Measurements from ENCODE around the gene PRR20D. TPM values are rescaled to one million over a fixed set of nuclear protein-coding genes. Genes with fewer than 3 reads are reported as not detected.
"Not testable (repeated sequence)": the region's sequence is repeated elsewhere in the genome, so short reads cannot be mapped to it uniquely, and the experiment has no call there.

The PRR20D gene
- total RNA-seq: not detected

DNA sequence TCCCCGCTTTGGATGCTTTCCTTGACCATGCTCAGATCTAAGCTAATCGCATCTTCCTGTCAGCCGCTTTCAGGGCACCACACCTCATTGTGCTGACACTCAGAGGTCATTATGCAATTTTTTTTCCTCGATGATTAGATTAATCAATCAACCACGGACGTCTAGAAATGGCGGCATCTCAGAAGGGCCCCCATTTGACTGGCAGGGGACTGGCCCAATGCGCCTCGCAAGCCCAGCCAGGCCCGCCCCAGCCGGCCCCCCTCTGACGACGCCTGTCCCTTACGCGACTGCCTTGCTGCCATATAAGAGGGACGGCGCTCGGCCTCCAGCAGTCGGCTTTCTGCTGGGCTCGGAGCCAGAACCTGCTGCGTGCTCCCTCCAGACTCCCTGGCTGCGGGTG, at the start of gene PRR20D:
TSS of gene PRR20D (plus strand) at position 301 of the 400 bp plus-strand sequence. CDS start 387 bp downstream, outside the sequence.
- not testable (repeated sequence) for DNase-seq (ENCODE audit: low read depth in 2 of 3, low spot score in 2 of 3)

DNA sequence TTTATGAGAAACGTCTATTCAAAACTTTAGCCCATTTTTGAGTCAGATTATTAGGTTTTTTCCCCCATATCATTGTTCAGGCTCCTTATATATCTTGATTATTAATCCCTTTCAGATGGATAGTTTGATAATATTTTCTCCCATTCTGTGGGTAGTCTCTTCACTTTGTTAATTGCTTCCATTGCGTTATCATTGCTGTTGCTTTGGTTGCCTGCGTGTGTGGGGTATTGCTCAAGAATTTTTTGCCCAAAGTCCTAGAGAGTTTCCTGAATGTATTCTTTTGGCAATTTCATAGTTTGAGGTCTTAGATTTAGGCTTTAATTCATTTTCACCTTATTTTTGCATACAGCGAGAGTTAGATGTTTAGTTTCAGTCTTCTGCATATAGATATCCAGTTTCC, 45.5 kb upstream of the PRR20D start:
- DNase-seq (ENCODE audit: low read depth in 2 of 3, low spot score in 2 of 3): no peak

DNA sequence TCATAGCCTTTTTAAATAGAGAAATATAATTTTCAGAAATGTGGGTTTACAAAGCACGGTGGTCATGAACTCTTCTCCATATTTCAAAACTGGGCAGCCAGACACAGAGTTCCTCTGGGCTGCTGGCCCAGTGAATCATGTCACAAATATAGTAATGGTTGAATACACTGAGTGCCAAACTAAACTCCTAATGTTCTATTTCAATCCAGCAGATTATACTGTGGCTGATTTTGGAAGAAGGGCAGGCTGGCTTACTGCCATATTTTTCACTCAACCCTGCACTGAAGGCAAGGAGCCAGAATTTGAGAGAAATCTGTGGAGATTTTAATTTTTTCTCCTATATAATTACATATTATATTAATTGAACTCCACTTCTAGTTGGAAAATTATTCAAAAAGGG, 36.8 kb upstream of the PRR20D start:
- DNase-seq (ENCODE audit: low read depth in 2 of 3, low spot score in 2 of 3): no peak

DNA sequence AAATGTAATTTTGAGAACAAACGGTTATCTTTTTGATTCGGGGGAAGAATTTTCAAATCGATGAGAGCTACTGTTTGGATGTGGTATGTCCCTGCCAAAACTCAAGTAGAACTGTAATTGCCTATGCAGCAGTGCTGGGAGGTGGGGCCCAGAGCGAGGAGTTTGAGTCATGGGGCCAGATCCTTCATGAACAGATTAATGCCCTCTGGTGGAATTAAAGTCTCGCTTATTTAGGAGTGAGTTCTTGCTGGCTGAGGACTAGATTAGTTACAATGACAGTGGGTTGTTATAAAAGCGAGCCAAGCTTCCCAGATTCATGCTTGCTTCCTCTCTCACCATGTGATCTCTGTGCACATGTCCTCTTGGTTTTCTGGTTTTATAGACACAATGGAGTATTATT, 31.5 kb upstream of the PRR20D start:
- no peak for DNase-seq (ENCODE audit: low read depth in 2 of 3, low spot score in 2 of 3)

DNA sequence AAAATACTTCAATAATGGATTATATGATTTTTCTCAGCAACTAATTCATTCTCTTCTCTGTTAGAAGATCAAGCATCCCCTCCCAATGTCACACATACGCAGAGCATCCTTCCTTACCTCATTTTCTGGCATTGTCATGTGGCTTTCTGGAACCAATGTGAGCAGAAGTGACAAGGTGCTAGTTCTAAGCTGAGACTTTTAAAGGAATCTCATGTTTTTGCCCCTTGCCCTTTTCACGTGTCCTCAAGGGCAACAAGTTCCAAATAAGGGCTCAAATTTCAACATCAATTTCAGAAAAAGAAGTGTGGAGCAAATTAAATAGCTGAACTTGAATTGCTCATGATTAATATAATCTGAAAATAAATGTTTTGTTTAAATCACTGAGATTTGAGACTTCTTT, 24.3 kb upstream of the PRR20D start:
- DNase-seq (ENCODE audit: low read depth in 2 of 3, low spot score in 2 of 3): no peak

DNA sequence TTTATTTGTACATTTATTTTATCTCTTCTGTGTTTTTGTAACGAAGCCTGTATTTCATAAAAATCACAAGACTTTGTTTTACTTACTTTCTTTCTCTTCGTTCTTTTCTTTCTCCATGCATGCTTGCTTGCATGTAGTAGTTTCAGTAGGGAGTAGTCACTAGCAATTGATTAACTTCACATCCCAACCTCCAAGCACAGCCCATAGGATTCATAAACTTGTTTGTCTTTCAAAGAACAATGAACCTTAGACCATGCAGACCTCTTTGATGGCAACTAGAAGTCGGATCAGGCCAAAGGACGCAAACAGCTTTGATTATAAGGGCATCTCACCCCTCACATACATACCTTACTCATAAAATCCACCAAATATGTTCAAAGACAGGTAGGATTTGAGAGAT, 22.8 kb upstream of the PRR20D start:
- DNase-seq (ENCODE audit: low read depth in 2 of 3, low spot score in 2 of 3): no peak

DNA sequence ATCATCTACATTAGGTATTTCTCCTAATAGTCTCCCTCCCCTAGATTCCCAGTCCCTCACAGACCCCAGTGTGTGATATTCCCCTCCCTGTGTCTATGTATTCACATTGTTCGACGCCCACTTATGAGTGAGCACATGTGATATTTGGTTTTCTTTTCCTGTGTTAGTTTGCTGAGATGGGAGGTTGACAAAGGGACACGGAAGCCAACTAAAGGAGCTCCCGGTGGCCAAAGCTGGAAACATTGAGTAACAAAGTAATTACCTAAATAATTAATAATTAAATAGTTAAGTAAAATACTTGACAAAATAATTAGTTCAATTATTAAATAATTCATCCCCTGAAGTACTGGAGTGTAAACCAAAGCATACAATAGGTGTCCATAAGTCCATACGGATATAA, 21.4 kb upstream of the PRR20D start:
- no peak for DNase-seq (ENCODE audit: low read depth in 2 of 3, low spot score in 2 of 3)

DNA sequence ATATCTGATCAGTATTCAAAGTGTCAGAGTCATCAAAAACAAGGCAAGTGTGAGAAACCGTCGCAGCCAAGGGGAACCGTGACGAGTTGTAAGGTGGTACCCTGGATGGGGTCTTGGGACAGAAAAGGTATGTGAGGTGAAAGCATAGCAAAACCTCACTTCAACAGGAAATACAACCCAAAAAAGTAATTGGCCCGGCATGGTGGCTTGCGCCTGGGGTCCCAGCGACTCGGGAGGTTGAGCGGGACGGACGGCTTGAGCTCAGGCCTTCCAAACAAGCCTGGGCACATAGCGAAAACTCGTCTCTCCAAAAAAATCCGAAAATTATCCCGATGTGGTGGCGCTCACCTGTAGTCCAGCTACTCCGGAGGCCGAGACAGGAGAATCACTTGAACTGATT, 20.7 kb upstream of the PRR20D start:
- not testable (repeated sequence) for DNase-seq (ENCODE audit: low read depth in 2 of 3, low spot score in 2 of 3)

DNA sequence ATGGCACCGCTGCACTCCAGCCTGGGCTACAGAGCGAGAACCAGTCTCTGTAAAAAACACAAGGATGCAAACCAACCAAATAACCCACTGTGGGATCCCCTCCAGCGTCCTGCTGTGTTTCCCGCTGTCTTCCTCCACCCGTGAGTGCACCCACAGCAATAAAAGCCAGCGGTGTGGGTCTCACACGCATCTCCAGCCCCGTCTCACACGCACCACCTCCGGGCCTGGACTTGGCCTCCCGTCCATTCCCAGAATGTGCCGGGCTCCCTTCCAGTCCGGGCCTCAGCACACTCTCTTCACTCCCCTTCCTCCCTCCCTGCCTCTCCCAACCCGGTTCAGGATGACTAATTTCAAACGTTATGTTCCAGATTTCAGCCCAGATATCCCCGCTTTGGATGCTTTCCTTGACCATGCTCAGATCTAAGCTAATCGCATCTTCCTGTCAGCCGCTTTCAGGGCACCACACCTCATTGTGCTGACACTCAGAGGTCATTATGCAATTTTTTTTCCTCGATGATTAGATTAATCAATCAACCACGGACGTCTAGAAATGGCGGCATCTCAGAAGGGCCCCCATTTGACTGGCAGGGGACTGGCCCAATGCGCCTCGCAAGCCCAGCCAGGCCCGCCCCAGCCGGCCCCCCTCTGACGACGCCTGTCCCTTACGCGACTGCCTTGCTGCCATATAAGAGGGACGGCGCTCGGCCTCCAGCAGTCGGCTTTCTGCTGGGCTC, 20.0 kb upstream of the PRR20D start, which contains the start of gene PRR20A:
TSS of gene PRR20A (plus strand) at position 684 of the 734 bp plus-strand sequence. CDS start 387 bp downstream, outside the sequence.
- not testable (repeated sequence) for DNase-seq (ENCODE audit: low read depth in 2 of 3, low spot score in 2 of 3)

DNA sequence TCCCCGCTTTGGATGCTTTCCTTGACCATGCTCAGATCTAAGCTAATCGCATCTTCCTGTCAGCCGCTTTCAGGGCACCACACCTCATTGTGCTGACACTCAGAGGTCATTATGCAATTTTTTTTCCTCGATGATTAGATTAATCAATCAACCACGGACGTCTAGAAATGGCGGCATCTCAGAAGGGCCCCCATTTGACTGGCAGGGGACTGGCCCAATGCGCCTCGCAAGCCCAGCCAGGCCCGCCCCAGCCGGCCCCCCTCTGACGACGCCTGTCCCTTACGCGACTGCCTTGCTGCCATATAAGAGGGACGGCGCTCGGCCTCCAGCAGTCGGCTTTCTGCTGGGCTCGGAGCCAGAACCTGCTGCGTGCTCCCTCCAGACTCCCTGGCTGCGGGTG, 13.2 kb upstream of the PRR20D start, which contains the start of gene PRR20B:
TSS of gene PRR20B (plus strand) at position 301 of the 400 bp plus-strand sequence. CDS start 387 bp downstream, outside the sequence.
- not testable (repeated sequence) for DNase-seq (ENCODE audit: low read depth in 2 of 3, low spot score in 2 of 3)

DNA sequence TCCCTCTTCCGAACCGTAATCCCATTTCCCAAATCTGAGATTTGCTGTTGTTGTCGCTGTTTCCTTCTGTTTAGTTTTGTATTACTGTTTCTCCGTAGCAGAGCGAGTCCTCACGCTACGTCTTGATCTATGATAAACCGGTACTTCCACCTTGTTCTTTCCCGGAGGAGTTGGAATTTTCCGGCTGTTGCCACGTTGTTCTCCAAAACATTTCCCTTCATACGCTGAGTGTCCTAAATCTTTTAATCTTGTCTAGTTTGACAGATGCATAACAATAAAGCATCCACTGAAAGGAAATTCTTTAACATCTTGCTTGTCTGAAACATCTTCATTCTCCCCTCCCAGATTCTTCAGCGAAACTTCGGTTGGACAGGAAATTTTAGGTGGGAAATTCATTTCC, 12.3 kb upstream of the PRR20D start:
- DNase-seq (ENCODE audit: low read depth in 2 of 3, low spot score in 2 of 3): not testable (repeated sequence)

DNA sequence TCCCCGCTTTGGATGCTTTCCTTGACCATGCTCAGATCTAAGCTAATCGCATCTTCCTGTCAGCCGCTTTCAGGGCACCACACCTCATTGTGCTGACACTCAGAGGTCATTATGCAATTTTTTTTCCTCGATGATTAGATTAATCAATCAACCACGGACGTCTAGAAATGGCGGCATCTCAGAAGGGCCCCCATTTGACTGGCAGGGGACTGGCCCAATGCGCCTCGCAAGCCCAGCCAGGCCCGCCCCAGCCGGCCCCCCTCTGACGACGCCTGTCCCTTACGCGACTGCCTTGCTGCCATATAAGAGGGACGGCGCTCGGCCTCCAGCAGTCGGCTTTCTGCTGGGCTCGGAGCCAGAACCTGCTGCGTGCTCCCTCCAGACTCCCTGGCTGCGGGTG, 6.7 kb upstream of the PRR20D start, which contains the start of gene PRR20C:
TSS of gene PRR20C (plus strand) at position 301 of the 400 bp plus-strand sequence. CDS start 387 bp downstream, outside the sequence.
- not testable (repeated sequence) for DNase-seq (ENCODE audit: low read depth in 2 of 3, low spot score in 2 of 3)

DNA sequence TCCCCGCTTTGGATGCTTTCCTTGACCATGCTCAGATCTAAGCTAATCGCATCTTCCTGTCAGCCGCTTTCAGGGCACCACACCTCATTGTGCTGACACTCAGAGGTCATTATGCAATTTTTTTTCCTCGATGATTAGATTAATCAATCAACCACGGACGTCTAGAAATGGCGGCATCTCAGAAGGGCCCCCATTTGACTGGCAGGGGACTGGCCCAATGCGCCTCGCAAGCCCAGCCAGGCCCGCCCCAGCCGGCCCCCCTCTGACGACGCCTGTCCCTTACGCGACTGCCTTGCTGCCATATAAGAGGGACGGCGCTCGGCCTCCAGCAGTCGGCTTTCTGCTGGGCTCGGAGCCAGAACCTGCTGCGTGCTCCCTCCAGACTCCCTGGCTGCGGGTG, 6.5 kb downstream of the PRR20D start, which contains the start of gene PRR20E:
TSS of gene PRR20E (plus strand) at position 301 of the 400 bp plus-strand sequence. CDS start 387 bp downstream, outside the sequence.
- DNase-seq (ENCODE audit: low read depth in 2 of 3, low spot score in 2 of 3): not testable (repeated sequence)

DNA sequence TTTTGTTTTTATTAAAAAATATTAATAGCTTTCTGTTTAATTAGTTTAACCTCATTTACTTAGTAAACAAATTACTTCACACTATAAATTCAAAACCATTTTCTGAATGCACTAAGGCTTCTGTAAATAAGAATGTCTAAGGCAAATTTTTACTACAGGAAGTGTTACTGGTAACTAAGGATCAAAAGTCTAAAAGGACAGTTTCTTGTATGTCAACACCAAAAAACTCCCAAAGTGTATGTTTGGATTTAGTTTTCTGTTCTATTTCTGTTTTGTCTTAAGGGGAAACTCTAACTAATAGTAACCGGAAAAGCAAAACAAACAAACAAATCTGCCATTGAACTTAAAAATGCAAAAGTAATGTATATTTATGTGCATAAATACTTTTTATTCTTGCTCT, 31.2 kb downstream of the PRR20D start:
- no peak for DNase-seq (ENCODE audit: low read depth in 2 of 3, low spot score in 2 of 3)

DNA sequence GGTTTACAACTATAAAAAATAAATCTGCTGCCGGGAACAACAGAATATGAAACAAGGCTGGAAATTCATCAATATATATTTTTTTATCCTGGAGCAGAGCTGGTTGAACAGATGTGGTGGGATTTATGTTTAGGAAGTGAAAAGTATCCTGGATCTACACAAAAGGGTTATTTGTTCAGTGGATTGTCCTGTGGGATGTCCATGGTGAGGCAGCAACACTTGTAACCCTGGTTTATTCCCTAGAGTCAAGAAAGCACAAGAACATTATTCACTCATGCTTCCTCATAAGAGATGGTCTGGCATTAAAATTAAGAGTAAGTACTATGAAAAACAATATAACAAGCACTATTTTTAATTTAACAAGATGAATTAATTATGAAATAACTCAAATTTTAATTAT, 52.6 kb downstream of the PRR20D start:
- DNase-seq (ENCODE audit: low read depth in 2 of 3, low spot score in 2 of 3): no peak

Small RNA genes lying within 50 kb of the gene (small RNA-seq; reads per million reads assigned to genes)
- not detected for gene PRR20FP

Other genes with a start within 250 kb of the PRR20D start
- not detected for gene PRR20A, start 19.7 kb upstream of the PRR20D start, total RNA-seq
- not detected for gene PRR20B, start 13.1 kb upstream of the PRR20D start, total RNA-seq
- not detected for gene PRR20C, start 6.6 kb upstream of the PRR20D start, total RNA-seq
- not detected for gene PRR20E, start 6.6 kb downstream of the PRR20D start, total RNA-seq

Measured in hematopoietic multipotent progenitor cell (in vitro differentiated cells).